WERI-Rb-1 (cell line): Measurements from ENCODE around the gene DBF4.
A peak's percentile ranks its signal among the peaks of the same experiment; 100 is the strongest.
"Not testable (repeated sequence)": the region's sequence is repeated elsewhere in the genome, so short reads cannot be mapped to it uniquely, and the experiment has no call there.

ENCODE experiments used
- DNase-seq: peaks from one replicate; pipeline ENCODE4 v3.0.0-alpha.2; 2020
- H3K27ac ChIP-seq: fragments of 250-450 bp; sonication (Bioruptor Pico); 2 replicates; pipeline ENCODE4 v1.5.1; 2020; ENCODE audit warnings: mild to moderate bottlenecking, moderate library complexity
- H3K27me3 ChIP-seq: fragments of 250-450 bp; sonication (Bioruptor Pico); 2 replicates; pipeline ENCODE4 v1.5.1; 2021; ENCODE audit warnings: mild to moderate bottlenecking, low read depth, moderate library complexity; ENCODE audit not compliant: insufficient read depth, severe bottlenecking
- H3K36me3 ChIP-seq: fragments of 250-450 bp; sonication (Bioruptor Pico); 2 replicates; pipeline ENCODE4 v1.5.1; 2020; ENCODE audit warnings: mild to moderate bottlenecking, moderate library complexity
- H3K4me3 ChIP-seq: 2 replicates; pipeline ENCODE4 v1.5.1; 2011; ENCODE audit warnings: low read depth, mild to moderate bottlenecking, control low read depth, low read length
- H3K9me3 ChIP-seq: fragments of 250-450 bp; sonication (Bioruptor Pico); 2 replicates; pipeline ENCODE4 v1.5.1; 2021; ENCODE audit warnings: mild to moderate bottlenecking, moderate library complexity; ENCODE audit not compliant: severe bottlenecking
- CTCF ChIP-seq: IDR thresholded peaks from 2 replicates; pipeline ENCODE4 v1.5.1; 2011; ENCODE audit warnings: low read depth, mild to moderate bottlenecking, control low read depth, inconsistent platforms, low read length

The DBF4 gene

GRCh38 chr7:87920578-87920977, 44.3 kb downstream of the DBF4 start:
- Histone ChIP-seq H3K4me3 (no peak overlapping the region), H3K27ac (no peak overlapping the region), H3K9me3 (no peaks in the 10 kb centered on the region), H3K27me3 (no peaks in the 10 kb centered on the region), H3K36me3 (no peaks in the 10 kb centered on the region)
- no peak for TF ChIP-seq CTCF
- DNase-seq: no peak

GRCh38 chr7:87922759-87923395, 46.6 kb downstream of the DBF4 start:
- H3K27ac ChIP-seq, DNase-seq, H3K9me3 ChIP-seq: not testable (repeated sequence)

GRCh38 chr7:87926581-87927461, 50.5 kb downstream of the DBF4 start:
- H3K36me3 ChIP-seq: no peaks in the 10 kb centered on the region
- no peak for DNase-seq
- H3K9me3 ChIP-seq: no peaks in the 10 kb centered on the region
- peak; percentile 8; the same call in 1 of the 2 replicates for TF ChIP-seq CTCF
- no peak overlapping the region for H3K27ac ChIP-seq
- H3K4me3 ChIP-seq: no peak overlapping the region
- no peaks in the 10 kb centered on the region for H3K27me3 ChIP-seq

More at GRCh38 chr7:87922759-87923395, 46.6 kb downstream of the DBF4 start:
- H3K4me3 ChIP-seq, H3K27me3 ChIP-seq, H3K36me3 ChIP-seq: not testable (repeated sequence)

- no peak for TF ChIP-seq CTCF
- H3K4me3 ChIP-seq: peak overlapping the region; percentile 74
- no peaks in the 10 kb centered on the region; the same call in 1 of the 2 replicates for H3K36me3 ChIP-seq
- no peaks in the 10 kb centered on the region for H3K9me3 ChIP-seq
- H3K27me3 ChIP-seq: no peaks in the 10 kb centered on the region
- no peak for DNase-seq
- no peak overlapping the region; the same call in 1 of the 2 replicates for H3K27ac ChIP-seq
Measured at GRCh38 chr7:87933605-87933952, 57.3 kb downstream of the DBF4 start.

- H3K27ac ChIP-seq: peak within 1 kb of the TSS; percentile 80
- no peaks in the 10 kb centered on the region for H3K9me3 ChIP-seq
- no peaks in the 10 kb centered on the region; the same call in 1 of the 2 replicates for H3K36me3 ChIP-seq
- H3K4me3 ChIP-seq: peak within 1 kb of the TSS; percentile 74
- TF ChIP-seq CTCF: no peak
- DNase-seq: peak; percentile 96
- no peaks in the 10 kb centered on the region for H3K27me3 ChIP-seq
Measured at GRCh38 chr7:87933953-87934698, 57.8 kb downstream of the DBF4 start, which contains the start of gene ADAM22. Gene ADAM22 (plus strand): TSS chr7:87934251. CDS start chr7:87934466, 215 bp downstream.
